Measurements from ENCODE around the gene CELSR2.

The CELSR2 gene, protein sequence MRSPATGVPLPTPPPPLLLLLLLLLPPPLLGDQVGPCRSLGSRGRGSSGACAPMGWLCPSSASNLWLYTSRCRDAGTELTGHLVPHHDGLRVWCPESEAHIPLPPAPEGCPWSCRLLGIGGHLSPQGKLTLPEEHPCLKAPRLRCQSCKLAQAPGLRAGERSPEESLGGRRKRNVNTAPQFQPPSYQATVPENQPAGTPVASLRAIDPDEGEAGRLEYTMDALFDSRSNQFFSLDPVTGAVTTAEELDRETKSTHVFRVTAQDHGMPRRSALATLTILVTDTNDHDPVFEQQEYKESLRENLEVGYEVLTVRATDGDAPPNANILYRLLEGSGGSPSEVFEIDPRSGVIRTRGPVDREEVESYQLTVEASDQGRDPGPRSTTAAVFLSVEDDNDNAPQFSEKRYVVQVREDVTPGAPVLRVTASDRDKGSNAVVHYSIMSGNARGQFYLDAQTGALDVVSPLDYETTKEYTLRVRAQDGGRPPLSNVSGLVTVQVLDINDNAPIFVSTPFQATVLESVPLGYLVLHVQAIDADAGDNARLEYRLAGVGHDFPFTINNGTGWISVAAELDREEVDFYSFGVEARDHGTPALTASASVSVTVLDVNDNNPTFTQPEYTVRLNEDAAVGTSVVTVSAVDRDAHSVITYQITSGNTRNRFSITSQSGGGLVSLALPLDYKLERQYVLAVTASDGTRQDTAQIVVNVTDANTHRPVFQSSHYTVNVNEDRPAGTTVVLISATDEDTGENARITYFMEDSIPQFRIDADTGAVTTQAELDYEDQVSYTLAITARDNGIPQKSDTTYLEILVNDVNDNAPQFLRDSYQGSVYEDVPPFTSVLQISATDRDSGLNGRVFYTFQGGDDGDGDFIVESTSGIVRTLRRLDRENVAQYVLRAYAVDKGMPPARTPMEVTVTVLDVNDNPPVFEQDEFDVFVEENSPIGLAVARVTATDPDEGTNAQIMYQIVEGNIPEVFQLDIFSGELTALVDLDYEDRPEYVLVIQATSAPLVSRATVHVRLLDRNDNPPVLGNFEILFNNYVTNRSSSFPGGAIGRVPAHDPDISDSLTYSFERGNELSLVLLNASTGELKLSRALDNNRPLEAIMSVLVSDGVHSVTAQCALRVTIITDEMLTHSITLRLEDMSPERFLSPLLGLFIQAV (N-terminal part only)

GRCh38 chr1:109248797-109249629 lies at the start of gene CELSR2:
Gene CELSR2 (plus strand): TSS chr1:109249539. CDS start chr1:109250080, 541 bp downstream.
- no peak for TF ChIP-seq CTCF (IDR thresholded peaks at IDR 0.05; ENCODE audit: borderline replicate concordance, insufficient read depth, low read depth, low read length)
- peak within 1 kb of the TSS; percentile 27 for H3K4me3 ChIP-seq (ENCODE audit: low read depth, low read length)

DNA sequence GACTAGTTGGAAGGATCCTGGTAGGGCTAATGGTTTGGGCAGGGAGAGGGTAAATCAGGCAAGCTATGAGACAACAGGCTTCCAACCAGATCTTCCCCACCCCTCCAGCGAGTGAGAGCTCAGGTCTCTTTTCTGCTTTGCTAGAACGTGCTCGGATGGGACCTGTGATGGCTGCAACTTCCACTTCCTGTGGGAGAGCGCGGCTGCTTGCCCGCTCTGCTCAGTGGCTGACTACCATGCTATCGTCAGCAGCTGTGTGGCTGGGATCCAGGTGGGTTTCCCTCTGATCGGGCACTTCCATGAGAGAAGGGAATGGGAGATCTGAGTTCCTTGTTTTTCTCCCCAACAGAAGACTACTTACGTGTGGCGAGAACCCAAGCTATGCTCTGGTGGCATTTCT lies 49.6 kb upstream of the CELSR2 start:
- H3K4me3 ChIP-seq (ENCODE audit: low read depth, low read length) = no peak overlapping the region
- TF ChIP-seq CTCF (IDR thresholded peaks at IDR 0.05; ENCODE audit: borderline replicate concordance, insufficient read depth, low read depth, low read length) = no peak

- TF ChIP-seq CTCF (IDR thresholded peaks at IDR 0.05; ENCODE audit: borderline replicate concordance, insufficient read depth, low read depth, low read length) = peak; percentile 59
Observed at GRCh38 chr1:109201123-109201703, 48.1 kb upstream of the CELSR2 start.

GRCh38 chr1:109204484-109204883 lies 44.9 kb upstream of the CELSR2 start:
- no peak for TF ChIP-seq CTCF (IDR thresholded peaks at IDR 0.05; ENCODE audit: borderline replicate concordance, insufficient read depth, low read depth, low read length)
- no peak overlapping the region for H3K4me3 ChIP-seq (ENCODE audit: low read depth, low read length)

More at GRCh38 chr1:109201123-109201703, 48.1 kb upstream of the CELSR2 start:
- H3K4me3 ChIP-seq (ENCODE audit: low read depth, low read length) = no peak overlapping the region

GRCh38 chr1:109206339-109206738 lies 43.0 kb upstream of the CELSR2 start:
- H3K4me3 ChIP-seq (ENCODE audit: low read depth, low read length) = no peak overlapping the region
- TF ChIP-seq CTCF (IDR thresholded peaks at IDR 0.05; ENCODE audit: borderline replicate concordance, insufficient read depth, low read depth, low read length) = no peak

Data from GM12875 (cell line).